Adipocyte (in vitro differentiated cells): ENCODE data around the gene DDX23.

Source experiments
- DNase-seq: peaks from one replicate; pipeline ENCODE4 v3.0.0-alpha.2; 2015; ENCODE audit warnings: low read depth
- H3K27me3 ChIP-seq: replicated peaks from 2 replicates; pipeline ENCODE4 v1.7.0; 2013; ENCODE audit warnings: mild to moderate bottlenecking, low read length, moderate library complexity; ENCODE audit not compliant: control insufficient read depth, insufficient read depth
- H3K36me3 ChIP-seq: 2 replicates; pipeline ENCODE4 v1.7.0; 2013; ENCODE audit warnings: low read length, mild to moderate bottlenecking, moderate library complexity; ENCODE audit not compliant: control insufficient read depth, insufficient read depth, severe bottlenecking
- H3K4me1 ChIP-seq: 2 replicates; pipeline ENCODE4 v1.7.0; 2013; ENCODE audit warnings: mild to moderate bottlenecking, low read length, moderate library complexity; ENCODE audit not compliant: control insufficient read depth, insufficient read depth
- H3K4me3 ChIP-seq: 2 replicates; pipeline ENCODE4 v1.7.0; 2013; ENCODE audit warnings: mild to moderate bottlenecking, low read length, moderate library complexity
- H3K9ac ChIP-seq: 2 replicates; pipeline ENCODE4 v1.7.0; 2013; ENCODE audit warnings: mild to moderate bottlenecking, low read length, moderate library complexity
- H3K9me3 ChIP-seq: 2 replicates; pipeline ENCODE4 v1.7.0; 2013; ENCODE audit warnings: mild to moderate bottlenecking, low read length, moderate library complexity; ENCODE audit not compliant: control insufficient read depth

Gene DDX23

DNA sequence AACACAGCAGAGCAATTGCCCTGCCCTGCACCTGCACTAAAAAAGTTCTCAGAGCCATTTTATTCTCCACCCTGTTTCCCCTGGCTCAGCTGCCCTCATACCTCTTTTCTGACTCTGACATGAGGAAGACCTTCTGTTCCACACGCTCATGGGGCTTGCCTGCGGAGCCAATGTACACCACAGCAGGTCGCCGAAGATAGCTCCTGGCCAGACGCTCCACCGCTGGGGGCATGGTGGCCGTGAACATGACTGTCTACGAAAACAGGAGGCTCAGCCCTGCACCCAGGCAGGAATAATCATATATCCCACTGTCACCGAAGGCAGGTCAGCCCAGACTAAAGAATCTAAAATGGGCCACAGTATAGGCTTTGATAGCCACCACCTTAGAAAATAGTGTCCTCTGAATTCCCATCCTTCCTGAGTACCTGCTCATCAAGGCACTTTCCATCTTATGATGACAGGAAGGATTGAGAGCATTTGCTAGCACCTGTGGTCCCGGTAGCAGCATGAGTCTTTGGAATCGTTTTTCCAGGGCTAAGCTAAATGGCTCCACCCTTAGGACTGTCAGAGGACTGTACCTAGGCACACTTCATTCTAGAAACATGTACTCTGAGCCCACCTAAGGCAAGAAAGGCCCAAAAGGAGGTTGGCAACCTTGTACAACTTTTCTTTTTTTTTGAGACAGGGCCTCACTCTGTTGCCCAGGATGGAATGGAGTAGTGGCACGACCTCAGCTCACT lies 19.5 kb downstream of the DDX23 start:
- Histone ChIP-seq H3K27me3 (no peaks in the 10 kb centered on the region), H3K4me1 (no peaks in the 10 kb centered on the region), H3K9me3 (no peaks in the 10 kb centered on the region), H3K36me3 (peaks cover 90% of the 10 kb centered on the region), H3K9ac (no peak overlapping the region), H3K4me3 (no peak overlapping the region)
- DNase-seq, result no peak

DNA sequence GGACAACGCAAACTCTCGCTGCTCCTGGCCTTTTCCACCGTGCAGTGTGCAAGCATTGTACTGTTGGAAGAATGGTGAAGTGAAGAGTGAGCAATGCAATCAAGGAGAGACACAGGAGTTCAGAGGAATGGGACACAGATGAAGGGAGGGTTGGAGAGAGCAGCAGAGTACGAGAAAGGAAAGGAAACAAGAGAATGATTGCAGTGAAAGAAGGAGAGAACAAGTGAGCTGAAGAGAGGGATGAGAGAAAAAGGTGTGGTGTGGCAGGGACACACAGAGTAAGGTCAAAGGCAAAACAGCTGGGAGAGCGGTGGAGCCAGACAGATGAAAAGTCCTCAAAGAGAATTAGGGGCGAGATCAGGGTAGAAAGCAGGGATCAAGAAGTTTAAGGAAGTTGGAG lies 20.7 kb downstream of the DDX23 start:
- no peaks in the 10 kb centered on the region for H3K4me1 ChIP-seq
- no peaks in the 10 kb centered on the region for H3K27me3 ChIP-seq
- no peak overlapping the region for H3K4me3 ChIP-seq
- no peak overlapping the region for H3K9ac ChIP-seq
- H3K9me3 ChIP-seq, result no peaks in the 10 kb centered on the region
- H3K36me3 ChIP-seq, result peaks cover 90% of the 10 kb centered on the region
- no peak for DNase-seq

DNA sequence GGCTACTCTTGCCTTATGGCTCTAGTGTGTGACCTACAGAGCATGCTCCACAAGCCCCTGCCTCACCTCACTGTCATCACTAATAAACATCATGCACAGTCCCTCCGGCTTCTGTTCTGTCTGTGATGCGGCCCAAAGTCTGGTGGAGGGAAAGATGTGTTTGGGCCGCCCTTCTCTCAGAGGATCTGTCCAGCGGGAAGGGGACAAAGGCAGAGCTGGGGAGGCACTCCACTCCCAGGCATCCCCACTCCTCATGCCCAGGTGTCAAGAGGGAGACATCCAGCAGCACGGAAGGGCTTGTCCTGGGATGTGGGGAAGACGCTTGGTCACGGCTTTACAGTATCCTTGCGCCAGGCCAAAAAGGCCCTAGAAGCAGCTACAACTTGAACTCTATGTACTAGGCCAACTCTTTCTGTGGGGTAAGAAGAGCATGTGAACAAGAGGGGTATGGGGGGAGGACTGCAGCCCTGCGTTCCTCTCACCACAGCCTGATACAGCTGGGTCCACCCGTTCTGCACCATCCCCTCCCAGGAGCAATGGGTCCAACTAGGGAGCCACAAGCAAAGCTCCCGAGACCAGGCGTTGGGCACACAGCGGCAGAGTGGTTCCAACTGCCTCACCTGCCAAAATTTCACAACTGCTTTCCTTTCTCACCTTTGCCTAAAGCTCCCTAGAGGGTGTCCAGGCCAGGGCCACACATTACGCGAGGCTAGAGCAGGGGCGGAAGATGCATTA lies 23.0 kb downstream of the DDX23 start:
- H3K9me3 ChIP-seq, result no peaks in the 10 kb centered on the region
- peaks cover 85% of the 10 kb centered on the region for H3K36me3 ChIP-seq
- H3K9ac ChIP-seq, result no peak overlapping the region
- DNase-seq, result no peak
- no peaks in the 10 kb centered on the region for H3K4me1 ChIP-seq
- no peak overlapping the region for H3K4me3 ChIP-seq
- no peaks in the 10 kb centered on the region for H3K27me3 ChIP-seq

- no peak overlapping the region for H3K4me3 ChIP-seq
- no peaks in the 10 kb centered on the region for H3K9me3 ChIP-seq
- no peaks in the 10 kb centered on the region for H3K4me1 ChIP-seq
- peaks cover 85% of the 10 kb centered on the region for H3K36me3 ChIP-seq
- H3K27me3 ChIP-seq, result no peaks in the 10 kb centered on the region
- no peak for DNase-seq
- H3K9ac ChIP-seq, result no peak overlapping the region
Observed at GRCh38 chr12:48828293-48828692, 23.7 kb downstream of the DDX23 start.

DNA sequence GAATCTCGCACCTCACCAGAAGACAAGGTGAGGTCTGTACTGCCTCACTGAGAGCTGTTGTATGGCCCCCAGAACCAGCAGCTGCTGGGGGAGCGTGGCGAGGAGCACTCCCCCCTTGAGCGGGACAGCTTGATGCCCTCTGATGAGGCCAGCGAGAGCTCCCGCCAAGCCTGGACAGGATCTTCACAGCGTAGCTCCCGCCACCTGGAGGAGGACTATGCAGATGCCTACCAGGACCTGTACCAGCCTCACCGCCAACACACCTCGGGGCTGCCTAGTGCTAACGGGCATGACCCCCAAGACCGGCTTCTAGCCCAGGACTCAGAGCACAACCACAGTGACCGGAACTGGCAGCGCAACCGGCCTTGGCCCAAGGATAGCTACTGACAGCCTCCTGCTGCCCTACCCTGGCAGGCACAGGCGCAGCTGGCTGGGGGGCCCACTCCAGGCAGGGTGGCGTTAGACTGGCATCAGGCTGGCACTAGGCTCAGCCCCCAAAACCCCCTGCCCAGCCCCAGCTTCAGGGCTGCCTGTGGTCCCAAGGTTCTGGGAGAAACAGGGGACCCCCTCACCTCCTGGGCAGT lies 24.4 kb downstream of the DDX23 start:
- Histone ChIP-seq H3K36me3 (peaks cover 79% of the 10 kb centered on the region), H3K9ac (no peak overlapping the region), H3K4me3 (no peak overlapping the region), H3K27me3 (no peaks in the 10 kb centered on the region), H3K4me1 (no peaks in the 10 kb centered on the region), H3K9me3 (no peaks in the 10 kb centered on the region)
- no peak for DNase-seq

DNA sequence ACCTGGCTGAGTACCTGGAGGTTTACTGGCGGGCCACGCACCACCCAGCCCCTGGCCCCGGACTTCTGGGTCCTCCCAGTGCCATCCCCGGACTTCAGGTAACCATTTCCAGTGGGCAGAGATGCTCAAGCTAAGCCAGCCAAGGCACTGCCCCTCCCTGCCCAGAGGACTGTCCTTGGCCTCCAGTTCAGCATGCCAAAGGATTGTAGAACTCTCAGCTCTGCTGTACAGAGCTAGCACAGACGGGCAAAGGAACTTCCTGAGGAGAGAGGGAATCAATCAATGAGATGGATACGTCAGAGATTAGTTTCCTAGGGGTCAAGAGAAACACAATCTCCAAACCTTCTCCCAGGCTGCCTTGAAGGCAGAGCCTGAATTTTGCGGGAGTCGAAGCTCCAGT lies 24.9 kb downstream of the DDX23 start:
- H3K4me1 ChIP-seq, result no peaks in the 10 kb centered on the region
- H3K4me3 ChIP-seq, result no peak overlapping the region
- no peak for DNase-seq
- H3K27me3 ChIP-seq, result no peaks in the 10 kb centered on the region
- H3K36me3 ChIP-seq, result peaks cover 73% of the 10 kb centered on the region
- no peaks in the 10 kb centered on the region for H3K9me3 ChIP-seq
- H3K9ac ChIP-seq, result no peak overlapping the region

DNA sequence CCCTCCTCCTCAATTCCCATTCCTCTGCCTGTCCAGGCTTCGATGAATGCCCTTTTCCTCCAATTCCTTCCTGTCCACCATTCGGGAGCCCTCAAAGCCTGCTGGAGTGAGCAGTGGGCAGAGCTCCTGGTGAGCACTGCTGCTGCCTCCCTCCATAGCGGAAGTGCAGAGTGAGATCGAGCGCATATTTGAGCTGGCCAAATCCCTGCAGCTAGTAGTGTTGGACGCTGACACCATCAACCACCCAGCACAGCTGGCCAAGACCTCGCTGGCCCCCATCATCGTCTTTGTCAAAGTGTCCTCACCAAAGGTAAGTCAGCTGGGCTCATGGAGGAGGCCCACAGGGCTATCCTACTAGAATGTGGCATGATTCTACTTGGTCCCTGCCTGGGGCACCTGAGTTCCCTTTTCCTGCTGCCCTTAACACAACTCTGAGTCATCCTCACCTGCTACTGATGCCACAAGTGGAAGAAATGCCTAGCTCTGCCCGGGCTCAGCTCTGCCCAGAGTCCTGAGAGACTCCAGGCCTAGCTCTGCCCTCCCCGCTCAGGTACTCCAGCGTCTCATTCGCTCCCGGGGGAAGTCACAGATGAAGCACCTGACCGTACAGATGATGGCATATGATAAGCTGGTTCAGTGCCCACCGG lies 25.6 kb downstream of the DDX23 start:
- peaks cover 66% of the 10 kb centered on the region for H3K36me3 ChIP-seq
- no peaks in the 10 kb centered on the region for H3K4me1 ChIP-seq
- no peak overlapping the region for H3K4me3 ChIP-seq
- no peak overlapping the region for H3K9ac ChIP-seq
- DNase-seq, result no peak
- H3K27me3 ChIP-seq, result no peaks in the 10 kb centered on the region
- H3K9me3 ChIP-seq, result no peaks in the 10 kb centered on the region

DNA sequence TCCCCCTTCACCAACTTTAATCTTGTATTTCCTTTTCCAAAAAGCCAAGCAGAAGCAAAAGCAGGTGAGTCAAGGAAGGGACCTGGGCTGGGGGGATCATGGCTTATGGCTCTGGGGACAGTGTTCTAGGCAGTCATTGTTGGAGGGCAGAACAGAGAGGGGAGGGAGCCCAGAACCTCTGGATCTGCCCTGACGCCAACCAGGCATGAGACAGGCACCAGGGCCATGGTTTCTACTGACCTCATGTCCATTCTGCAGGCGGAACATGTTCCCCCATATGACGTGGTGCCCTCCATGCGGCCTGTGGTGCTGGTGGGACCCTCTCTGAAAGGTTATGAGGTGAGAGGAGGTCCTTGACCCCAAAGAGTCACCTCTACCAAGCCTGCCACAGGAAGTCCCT lies 27.1 kb downstream of the DDX23 start:
- Histone ChIP-seq H3K27me3 (no peaks in the 10 kb centered on the region), H3K4me1 (no peaks in the 10 kb centered on the region), H3K36me3 (peaks cover 52% of the 10 kb centered on the region), H3K9me3 (no peaks in the 10 kb centered on the region), H3K9ac (no peak overlapping the region), H3K4me3 (no peak overlapping the region)
- no peak for DNase-seq

- Histone ChIP-seq H3K4me1 (no peaks in the 10 kb centered on the region), H3K27me3 (no peaks in the 10 kb centered on the region), H3K9ac (no peak overlapping the region), H3K9me3 (no peaks in the 10 kb centered on the region), H3K4me3 (no peak overlapping the region), H3K36me3 (peaks cover 44% of the 10 kb centered on the region)
- no peak for DNase-seq
Observed at GRCh38 chr12:48824112-48824511, 27.9 kb downstream of the DDX23 start.

DNA sequence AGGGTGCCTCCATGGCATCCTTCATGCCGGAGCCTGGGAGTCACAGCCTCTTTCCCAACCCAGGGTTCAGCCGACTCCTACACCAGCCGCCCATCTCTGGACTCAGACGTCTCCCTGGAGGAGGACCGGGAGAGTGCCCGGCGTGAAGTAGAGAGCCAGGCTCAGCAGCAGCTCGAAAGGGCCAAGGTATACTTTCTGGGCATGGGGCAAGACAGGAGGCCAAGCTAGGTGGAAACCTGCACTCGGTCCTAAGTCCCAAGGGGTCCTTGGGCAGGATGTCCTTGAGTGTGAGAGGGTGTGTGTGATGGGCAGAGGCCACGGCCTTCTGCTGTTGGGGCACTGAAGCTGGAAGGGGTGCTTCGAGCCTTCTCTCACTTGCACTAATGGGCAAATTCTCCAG lies 28.7 kb downstream of the DDX23 start:
- H3K4me1 ChIP-seq, result no peaks in the 10 kb centered on the region
- peaks cover 39% of the 10 kb centered on the region for H3K36me3 ChIP-seq
- no peaks in the 10 kb centered on the region for H3K9me3 ChIP-seq
- H3K9ac ChIP-seq, result no peak overlapping the region
- no peaks in the 10 kb centered on the region for H3K27me3 ChIP-seq
- no peak overlapping the region for H3K4me3 ChIP-seq
- no peak for DNase-seq

DNA sequence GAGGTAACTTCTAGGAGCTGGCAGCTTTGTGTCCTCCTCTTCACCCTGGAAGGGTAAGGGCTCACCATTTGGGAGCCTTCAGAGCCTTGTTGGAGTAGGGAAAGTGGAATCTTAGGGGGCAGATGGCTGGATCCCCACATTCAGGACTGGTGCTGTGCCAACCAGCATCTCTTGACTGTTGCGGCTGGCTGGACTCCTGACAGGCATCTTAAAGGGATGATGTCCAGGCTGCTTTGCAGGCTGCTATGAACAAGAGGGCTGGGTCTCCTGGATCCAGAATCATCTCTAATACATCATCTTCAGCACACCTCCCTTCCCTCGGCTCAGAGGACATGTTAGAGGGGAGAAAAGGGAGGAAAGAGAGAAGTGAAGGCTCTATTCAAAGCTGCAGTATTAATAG lies 29.3 kb downstream of the DDX23 start:
- H3K9ac ChIP-seq, result no peak overlapping the region
- no peaks in the 10 kb centered on the region for H3K9me3 ChIP-seq
- H3K4me3 ChIP-seq, result no peak overlapping the region
- peaks cover 4% of the 10 kb centered on the region for H3K4me1 ChIP-seq
- peaks cover 39% of the 10 kb centered on the region for H3K36me3 ChIP-seq
- DNase-seq, result no peak
- no peaks in the 10 kb centered on the region for H3K27me3 ChIP-seq
